SH-SY5Y (cell line): Measurements from ENCODE around the gene SHISA9.

Experiments used
- GATA2 ChIP-seq: IDR thresholded peaks from 2 replicates; pipeline ENCODE4 v1.6.1; 2011; ENCODE audit warnings: mild to moderate bottlenecking, low read depth, low read length
- GATA3 ChIP-seq: IDR thresholded peaks from 2 replicates; pipeline ENCODE4 v1.6.1; 2011; ENCODE audit warnings: low read depth, mild to moderate bottlenecking, low read length, moderate library complexity

DNA sequence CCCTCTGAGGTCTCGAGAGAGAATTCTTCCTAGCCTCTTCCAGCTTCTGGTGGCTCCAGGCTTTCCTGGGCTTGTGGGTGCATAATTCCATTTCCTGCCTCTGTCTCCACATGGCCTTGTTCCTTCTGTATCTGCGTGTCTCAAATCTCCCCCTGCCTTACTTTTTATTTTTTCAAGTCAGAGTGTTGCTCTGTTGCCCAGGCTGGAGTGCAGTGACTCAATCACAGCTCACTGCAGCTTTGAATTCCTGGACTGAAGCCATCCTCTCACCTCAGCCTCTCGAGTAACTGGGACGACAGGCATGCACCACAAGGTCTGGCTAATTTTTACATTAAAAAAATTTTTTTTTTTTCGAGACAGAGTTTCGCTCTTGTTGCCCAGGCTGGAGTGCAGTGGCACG, 120.6 kb downstream of the SHISA9 start:
- TF ChIP-seq GATA2 (no peak), GATA3 (no peak)
